H9 (cell line): Measurements from ENCODE around the gene ULK2. TPM values are rescaled to one million over a fixed set of nuclear protein-coding genes. Genes with fewer than 3 reads are reported as not detected.

Experiments used
- DNase-seq: peaks from one replicate; pipeline ENCODE4 v3.0.0-alpha.2; 2017
- H2AFZ ChIP-seq: one replicate; pipeline ENCODE4 v1.6.1; 2013; ENCODE audit warnings: mild to moderate bottlenecking, low read length, control low read depth, moderate library complexity
- H2AK5ac ChIP-seq: 2 replicates; pipeline ENCODE4 v1.6.1; 2013; ENCODE audit warnings: low read length, control low read depth, mixed read lengths; ENCODE audit not compliant: insufficient read length
- H2BK120ac ChIP-seq: one replicate; pipeline ENCODE4 v1.6.1; 2013; ENCODE audit warnings: low read depth, mild to moderate bottlenecking, low read length, control low read depth, inconsistent platforms; ENCODE audit not compliant: poor library complexity, severe bottlenecking
- H2BK12ac ChIP-seq: 2 replicates; pipeline ENCODE4 v1.6.1; 2013; ENCODE audit warnings: low read length, control low read depth, mixed read lengths, low read depth; ENCODE audit not compliant: insufficient read length
- H2BK15ac ChIP-seq: 2 replicates; pipeline ENCODE4 v1.6.1; 2013; ENCODE audit warnings: low read depth, low read length, control low read depth
- H2BK20ac ChIP-seq: one replicate; pipeline ENCODE4 v1.6.1; 2013; ENCODE audit warnings: low read depth, mild to moderate bottlenecking, low read length, control low read depth, inconsistent platforms; ENCODE audit not compliant: poor library complexity, severe bottlenecking
- H2BK5ac ChIP-seq: 2 replicates; pipeline ENCODE4 v1.6.1; 2013; ENCODE audit warnings: low read length, control low read depth, mixed read lengths; ENCODE audit not compliant: insufficient read length
- H3K14ac ChIP-seq: 2 replicates; pipeline ENCODE4 v1.6.1; 2013; ENCODE audit warnings: low read length, control low read depth; ENCODE audit not compliant: insufficient read depth
- H3K18ac ChIP-seq: 2 replicates; pipeline ENCODE4 v1.6.1; 2013; ENCODE audit warnings: low read depth, mild to moderate bottlenecking, mixed read lengths, low read length, control low read depth; ENCODE audit not compliant: insufficient read length
- H3K23ac ChIP-seq: 2 replicates; pipeline ENCODE4 v1.6.1; 2013; ENCODE audit warnings: low read length, control low read depth, mixed read lengths, low read depth; ENCODE audit not compliant: insufficient read length
- H3K23me2 ChIP-seq: 2 replicates; pipeline ENCODE4 v1.6.1; 2013; ENCODE audit warnings: low read depth, mild to moderate bottlenecking, mixed read lengths, low read length, control low read depth; ENCODE audit not compliant: insufficient read length, poor library complexity, severe bottlenecking
- H3K27ac ChIP-seq: 2 replicates; pipeline ENCODE4 v1.5.1; 2013; ENCODE audit warnings: low read length, control low read depth, mixed read lengths, low read depth; ENCODE audit not compliant: insufficient read length
- H3K27me3 ChIP-seq: 2 replicates; pipeline ENCODE4 v1.6.1; 2013; ENCODE audit warnings: low read length, control low read depth, inconsistent platforms; ENCODE audit not compliant: insufficient read depth
- H3K4ac ChIP-seq: 2 replicates; pipeline ENCODE4 v1.6.1; 2013; ENCODE audit warnings: low read depth, mild to moderate bottlenecking, control low read depth, inconsistent platforms, low read length, moderate library complexity
- H3K4me1 ChIP-seq: 2 replicates; pipeline ENCODE4 v1.6.1; 2013; ENCODE audit warnings: low read length, control low read depth, inconsistent platforms; ENCODE audit not compliant: insufficient read depth
- H3K4me2 ChIP-seq: 2 replicates; pipeline ENCODE4 v1.6.1; 2013; ENCODE audit warnings: low read length, control low read depth, mixed read lengths; ENCODE audit not compliant: insufficient read length, insufficient read depth
- H3K56ac ChIP-seq: 2 replicates; pipeline ENCODE4 v1.6.1; 2013; ENCODE audit warnings: low read depth, mild to moderate bottlenecking, mixed read lengths, low read length, control low read depth; ENCODE audit not compliant: insufficient read length
- H3K79me1 ChIP-seq: 2 replicates; pipeline ENCODE4 v1.6.1; 2013; ENCODE audit warnings: low read depth, mild to moderate bottlenecking, moderate library complexity, low read length, control low read depth, inconsistent platforms; ENCODE audit not compliant: insufficient read depth, poor library complexity, severe bottlenecking
- H3K79me2 ChIP-seq: 2 replicates; pipeline ENCODE4 v1.6.1; 2013; ENCODE audit warnings: low read length, control low read depth, inconsistent platforms; ENCODE audit not compliant: insufficient read depth
- H3K9ac ChIP-seq: 2 replicates; pipeline ENCODE4 v1.6.1; 2013; ENCODE audit warnings: low read length, control low read depth, mixed read lengths; ENCODE audit not compliant: insufficient read length; ENCODE audit errors: extremely low read depth
- H3K9me3 ChIP-seq: one replicate; pipeline ENCODE4 v1.6.1; 2013; ENCODE audit warnings: low read depth, low read length, inconsistent platforms; ENCODE audit not compliant: control insufficient read depth
- H3T11ph ChIP-seq: one replicate; pipeline ENCODE4 v1.6.1; 2013; ENCODE audit warnings: mild to moderate bottlenecking, low read length, control low read depth, inconsistent platforms
- H4K20me1 ChIP-seq: one replicate; pipeline ENCODE4 v1.6.1; 2013; ENCODE audit not compliant: control insufficient read depth, insufficient read length, insufficient read depth
- H4K5ac ChIP-seq: 2 replicates; pipeline ENCODE4 v1.6.1; 2013; ENCODE audit warnings: low read depth, mild to moderate bottlenecking, mixed read lengths, low read length, control low read depth; ENCODE audit not compliant: insufficient read length
- H4K8ac ChIP-seq: replicated peaks from 2 replicates; pipeline ENCODE4 v1.6.1; 2013; ENCODE audit warnings: low read length, control low read depth, mixed read lengths, low read depth; ENCODE audit not compliant: insufficient read length
- H4K91ac ChIP-seq: 2 replicates; pipeline ENCODE4 v1.6.1; 2013; ENCODE audit warnings: low read depth, mild to moderate bottlenecking, moderate library complexity, mixed read lengths, low read length, control low read depth; ENCODE audit not compliant: insufficient read length
- H3K27ac Mint-ChIP-seq, 3 experiments: 2 replicates in 2 of 3; 3 replicates in 1 of 3; pipeline ENCODE4 v1.8.0; 2020 to 2021; ENCODE audit warnings: mixed read lengths in 3 of 3, mild to moderate bottlenecking in 1 of 3, moderate library complexity in 1 of 3
- H3K27me3 Mint-ChIP-seq: 2 replicates; pipeline ENCODE4 v1.8.0; 2021; ENCODE audit warnings: low read depth, mild to moderate bottlenecking, moderate library complexity, mixed read lengths
- H3K36me3 Mint-ChIP-seq, 3 experiments: 2 replicates in 2 of 3; 3 replicates in 1 of 3; pipeline ENCODE4 v1.8.0; 2020 to 2021; ENCODE audit warnings: low read depth in 3 of 3, mixed read lengths in 3 of 3; ENCODE audit not compliant: insufficient read depth in 1 of 3
- H3K4me1 Mint-ChIP-seq, 2 experiments: 2 replicates each; pipeline ENCODE4 v1.8.0; 2020; ENCODE audit warnings: mixed read lengths in 2 of 2
- H3K4me3 Mint-ChIP-seq, 2 experiments: 2 replicates in 1 of 2; 3 replicates in 1 of 2; pipeline ENCODE4 v1.8.0; 2020 to 2021; ENCODE audit warnings: mild to moderate bottlenecking in 2 of 2, mixed read lengths in 2 of 2, moderate library complexity in 1 of 2
- H3K9me3 Mint-ChIP-seq, 2 experiments: 2 replicates in 1 of 2; 3 replicates in 1 of 2; pipeline ENCODE4 v1.8.0; 2020; ENCODE audit warnings: mild to moderate bottlenecking in 2 of 2, mixed read lengths in 2 of 2, moderate library complexity in 1 of 2
- CTCF ChIP-seq: fragments of 200-600 bp; sonication (generic); conservative IDR thresholded peaks from 3 replicates; pipeline ENCODE4 v1.8.0; 2021; ENCODE audit warnings: antibody characterized with exemption, mild to moderate bottlenecking
- WGBS: extraction: QIAGEN DNeasy Blood & Tissue Kit; methylation state at CpG from one replicate; pipeline ENCODE4 v1.1.7; 2013; ENCODE audit warnings: missing lambda C conversion rate, low lambda C conversion rate, mixed read lengths; ENCODE audit not compliant: insufficient read length; ENCODE audit errors: extremely low coverage; 5-methylcytosine and 5-hydroxymethylcytosine counted together
- total RNA-seq: library from RNA; stranded (reverse); gene quantifications from 2 replicates; pipeline ENCODE4 v1.2.1, GENCODE V29; 2021

Gene ULK2
- total RNA-seq, 1 experiment from 2014 or later: 11.5 TPM

GRCh38 chr17:19740933-19741332 is 126.8 kb downstream of the ULK2 start:
- Mint-ChIP-seq H3K9me3 (no peaks in the 10 kb centered on the region), H3K36me3 (no peaks in the 10 kb centered on the region; a peak in 1 of 7 replicates), H3K4me1 (peaks cover 4 to 7% of the 10 kb centered on the region in 2 experiments), H3K27me3 (peaks cover 13% of the 10 kb centered on the region), H3K27ac (no peak overlapping the region), H3K4me3 (no peak overlapping the region)
- no peak overlapping the region for H2BK15ac ChIP-seq
- H3T11ph ChIP-seq: no peak overlapping the region
- no peaks in the 10 kb centered on the region for H3K79me2 ChIP-seq
- no peak for DNase-seq
- H3K4me2 ChIP-seq: no peak overlapping the region
- H3K4ac ChIP-seq: no peak overlapping the region
- H3K23me2 ChIP-seq: peaks cover 7% of the 10 kb centered on the region
- H2BK120ac ChIP-seq: no peak overlapping the region
- H4K91ac ChIP-seq: no peak overlapping the region
- H3K14ac ChIP-seq: no peak overlapping the region
- no peak overlapping the region for H4K5ac ChIP-seq
- H3K27ac ChIP-seq: no peak overlapping the region
- no peaks in the 10 kb centered on the region; the same call in 1 of the 2 replicates for H3K27me3 ChIP-seq
- H2AFZ ChIP-seq: no peak overlapping the region
- no peaks in the 10 kb centered on the region for H3K9me3 ChIP-seq
- H4K8ac ChIP-seq: no peak overlapping the region
- no peak overlapping the region for H3K56ac ChIP-seq
- H3K18ac ChIP-seq: no peak overlapping the region
- H2BK5ac ChIP-seq: no peak overlapping the region
- H4K20me1 ChIP-seq: no peaks in the 10 kb centered on the region
- TF ChIP-seq CTCF: no peak
- no peak overlapping the region for H2BK20ac ChIP-seq
- no peak overlapping the region for H3K23ac ChIP-seq
- H2AK5ac ChIP-seq: no peak overlapping the region
- no peaks in the 10 kb centered on the region for H3K4me1 ChIP-seq
- no CpG with 5 or more reads among the region's 7 CpGs for WGBS
- H3K79me1 ChIP-seq: no peaks in the 10 kb centered on the region
- no peak overlapping the region for H2BK12ac ChIP-seq
- no peak overlapping the region for H3K9ac ChIP-seq
